GM18951 (cell line): ENCODE measurements around the gene CCDC83.
"Not testable (repeated sequence)": the region's sequence is repeated elsewhere in the genome, so short reads cannot be mapped to it uniquely, and the experiment has no call there.

Source experiments
- POLR2A ChIP-seq: IDR thresholded peaks from 4 replicates; pipeline ENCODE4 v1.6.1; 2011; ENCODE audit warnings: mild to moderate bottlenecking; ENCODE audit not compliant: insufficient read length, insufficient read depth; ENCODE audit errors: extremely low read depth
- in situ Hi-C: fragments of 300-500 bp; cut with MboI; formaldehyde crosslinking; loops from one replicate; pipeline ENCODE4 v1.12.0; 2022; ENCODE audit warnings: low sequenced_read_pairs, mixed read lengths, inconsistent platforms; ENCODE audit not compliant: unreplicated experiment

The CCDC83 gene

GRCh38 chr11:85913513-85913912, 58.3 kb downstream of the CCDC83 start:
- in situ Hi-C loops, result no loop called here
- TF ChIP-seq POLR2A, result no peak

- no peak for TF ChIP-seq POLR2A
- in situ Hi-C loops, result no loop called here
These were observed 59.2 kb downstream of the CCDC83 start for GRCh38 chr11:85914425-85914824.

- TF ChIP-seq POLR2A, result no peak
- in situ Hi-C loops, result no loop called here
These were observed 64.0 kb downstream of the CCDC83 start for GRCh38 chr11:85918910-85919794.

GRCh38 chr11:85922367-85922766, 67.2 kb downstream of the CCDC83 start:
- TF ChIP-seq POLR2A, result no peak
- in situ Hi-C loops, result no loop called here

- TF ChIP-seq POLR2A, result no peak
- in situ Hi-C loops, result no loop called here
These were observed 68.3 kb downstream of the CCDC83 start for GRCh38 chr11:85923455-85923854.

GRCh38 chr11:85926653-85927214, 71.6 kb downstream of the CCDC83 start:
- in situ Hi-C loops, result not testable (repeated sequence)

- no peak for TF ChIP-seq POLR2A
- in situ Hi-C loops, result no loop called here
These were observed 75.7 kb downstream of the CCDC83 start for GRCh38 chr11:85930879-85931366.

GRCh38 chr11:85934596-85935169, 79.5 kb downstream of the CCDC83 start:
- in situ Hi-C loops, result no loop called here
- no peak for TF ChIP-seq POLR2A

- TF ChIP-seq POLR2A, result no peak
- in situ Hi-C loops, result no loop called here
These were observed 80.6 kb downstream of the CCDC83 start for GRCh38 chr11:85935751-85936150.

GRCh38 chr11:85937835-85938234, 82.7 kb downstream of the CCDC83 start:
- in situ Hi-C loops, result no loop called here

GRCh38 chr11:85939099-85940015, 84.2 kb downstream of the CCDC83 start:
- TF ChIP-seq POLR2A, result no peak
- in situ Hi-C loops, result no loop called here

More at GRCh38 chr11:85937835-85938234, 82.7 kb downstream of the CCDC83 start:
- no peak for TF ChIP-seq POLR2A

GRCh38 chr11:85941380-85941973, 86.3 kb downstream of the CCDC83 start:
- no peak for TF ChIP-seq POLR2A
- in situ Hi-C loops, result no loop called here
